HepG2 (cell line): ENCODE measurements around the gene GDPD4. TPM values are rescaled to one million over a fixed set of nuclear protein-coding genes. Genes with fewer than 3 reads are reported as not detected.

Source experiments
- ATAC-seq: fragments of 200-7000 bp; cut with Tn5 transposase; 3 replicates; pipeline ENCODE4 v1.9.1; 2020; ENCODE audit warnings: mild to moderate bottlenecking, moderate library complexity
- BruUV-seq: library from RNA; stranded (reverse); fragments of 400-500 nt; replicated peaks from 2 replicates; lab custom pipeline; 2021; lab: Mats Ljungman, UMichigan
- CTCF ChIA-PET: fragments of 300-600 bp; formaldehyde crosslinking; extraction: SDS; loops from one replicate; lab custom pipeline; 2021; ENCODE audit warnings: low total read pairs, inconsistent platforms, low intra/inter-chr PET ratio; lab: Yijun Ruan, JAX
- POLR2A ChIA-PET: fragments of 350-600 bp; sonication (Branson Sonifier 250); formaldehyde crosslinking; loops from one replicate; lab custom pipeline; 2020; ENCODE audit warnings: antibody characterized with exemption, inconsistent platforms; lab: Yijun Ruan, JAX
- DNase-seq: peaks from one replicate; pipeline ENCODE4 v3.0.0-alpha.2; 2015; ENCODE audit warnings: low spot score
- FAIRE-seq: peaks from 3 replicates; lab custom pipeline; 2011; peaks lifted over from hg19 to GRCh38; lab: Jason Lieb, UNC
- H2AFZ ChIP-seq: one replicate; pipeline ENCODE4 v1.6.1; 2011; ENCODE audit warnings: low read length, inconsistent platforms
- H3K27ac ChIP-seq: fragments of 300-600 bp; 3 replicates; pipeline ENCODE4 v1.8.0; 2011; ENCODE audit warnings: mixed run types, mild to moderate bottlenecking, mixed read lengths, low read length, inconsistent platforms; ENCODE audit not compliant: insufficient read depth; ENCODE audit errors: extremely low read length
- H3K27me3 ChIP-seq, 2 experiments: fragments of 200-600 bp in 1 of 2; 2 replicates in 1 of 2; 3 replicates in 1 of 2; pipeline versions ENCODE4 v1.6.0 to v1.8.0; 2011; ENCODE audit warnings: low read length in 2 of 2, mild to moderate bottlenecking in 2 of 2, moderate library complexity in 2 of 2, inconsistent platforms in 1 of 2; ENCODE audit not compliant: insufficient read depth in 2 of 2, control insufficient read depth in 1 of 2
- H3K36me3 ChIP-seq, 2 experiments: fragments of 200-600 bp in 1 of 2; replicated peaks in 1 of 2; 2 replicates in 1 of 2; 3 replicates in 1 of 2; pipeline versions ENCODE4 v1.5.1 to v1.8.0; 2011; ENCODE audit warnings: low read length in 2 of 2, inconsistent platforms in 1 of 2; ENCODE audit not compliant: insufficient read depth in 2 of 2, control insufficient read depth in 1 of 2
- H3K4me1 ChIP-seq: 2 replicates; pipeline ENCODE4 v1.5.1; 2012; ENCODE audit warnings: low read length, inconsistent platforms; ENCODE audit not compliant: insufficient read depth
- H3K4me2 ChIP-seq: 2 replicates; pipeline ENCODE4 v1.6.0; 2011; ENCODE audit warnings: low read depth, low read length, inconsistent platforms
- H3K4me3 ChIP-seq, 3 experiments: fragments of 200-600 bp in 1 of 3; sonication (generic), shearing (Covaris generic) in 1 of 3; replicated peaks in 1 of 3; 2 replicates each; pipeline ENCODE4 v1.5.1; 2011 to 2016; ENCODE audit warnings: low read length in 3 of 3, inconsistent platforms in 2 of 3, low read depth in 2 of 3, mild to moderate bottlenecking in 2 of 3, control low read depth in 1 of 3, mixed read lengths in 1 of 3; ENCODE audit not compliant: insufficient read depth in 1 of 3
- H3K79me2 ChIP-seq: one replicate; pipeline ENCODE4 v1.6.1; 2011; ENCODE audit warnings: low read length, inconsistent platforms; ENCODE audit not compliant: insufficient read depth
- H3K9ac ChIP-seq: 2 replicates; pipeline ENCODE4 v1.6.0; 2011; ENCODE audit warnings: mild to moderate bottlenecking, low read depth, low read length, inconsistent platforms; ENCODE audit not compliant: insufficient read depth
- H3K9me3 ChIP-seq: 2 replicates; pipeline ENCODE4 v1.5.1; 2012; ENCODE audit warnings: mild to moderate bottlenecking, low read length
- H4K20me1 ChIP-seq: 2 replicates; pipeline ENCODE4 v1.6.0; 2011; ENCODE audit warnings: inconsistent platforms, mild to moderate bottlenecking, low read length, moderate library complexity; ENCODE audit not compliant: insufficient read depth
- AKNA ChIP-seq: sonication (generic); formaldehyde crosslinking; IDR thresholded peaks from 2 replicates; pipeline ENCODE4 v1.4.0; 2020; ENCODE audit warnings: missing genetic modification reagents, borderline replicate concordance
- DZIP1 ChIP-seq: sonication (generic); formaldehyde crosslinking; IDR thresholded peaks from 2 replicates; pipeline ENCODE4 v1.5.0; 2020; ENCODE audit warnings: mild to moderate bottlenecking, missing genetic modification reagents
- FOXA1 ChIP-seq, 2 experiments: fragments of 450-650 bp in 1 of 2; sonication (generic) in 1 of 2; formaldehyde crosslinking in 1 of 2; IDR thresholded peaks; 2 replicates each; pipeline versions ENCODE4 v1.4.0 to v1.6.1; 2016 to 2020; ENCODE audit warnings: missing genetic modification reagents in 1 of 2
- HOXA7 ChIP-seq: sonication (generic); formaldehyde crosslinking; IDR thresholded peaks from 2 replicates; pipeline ENCODE4 v1.8.1; 2022; ENCODE audit warnings: mild to moderate bottlenecking, missing genetic modification reagents, moderate library complexity
- ISX ChIP-seq: sonication (generic); formaldehyde crosslinking; conservative IDR thresholded peaks from 2 replicates; pipeline ENCODE4 v1.5.0; 2020; ENCODE audit warnings: missing genetic modification reagents
- RFXANK ChIP-seq: IDR thresholded peaks from 2 replicates; pipeline ENCODE4 v1.6.1; 2016
- ZNF326 ChIP-seq: sonication (generic); formaldehyde crosslinking; IDR thresholded peaks from 2 replicates; pipeline ENCODE4 v1.4.0; 2020; ENCODE audit warnings: missing genetic modification reagents, borderline replicate concordance
- WGBS: methylation state at CpG from one replicate; pipeline ENCODE4 v1.1.6; 2017; ENCODE audit warnings: low lambda C conversion rate; 5-methylcytosine and 5-hydroxymethylcytosine counted together
- in situ Hi-C: cut with HindIII; loops from 2 replicates; pipeline ENCODE4 v1.10.0; 2017; ENCODE audit warnings: low pct_unique_long_range_greater_than_20kb; ENCODE audit not compliant: extremely low pct_ligation_motif_present
- intact Hi-C: fragments of 100-400 bp; cut with micrococcal nuclease; formaldehyde crosslinking; loops from one replicate; pipeline ENCODE4 v1.10.0; 2022; ENCODE audit not compliant: unreplicated experiment
- polyA plus RNA-seq, 8 experiments: library from polyadenylated mRNA; depleted of rRNA in 3 of 8; stranded (reverse) in 7 of 8; unstranded in 1 of 8; fragments of >200 nt; fragmentation: Illumina TruSeq in 4 of 8; extraction: Trizol in 4 of 8; gene quantifications; 2 replicates each; pipeline versions ENCODE4 v1.2.1 to v1.2.3, GENCODE V29; 2011 to 2016; ENCODE audit warnings: low read depth in 4 of 8, missing spikeins in 1 of 8, mixed read lengths in 1 of 8; ENCODE audit not compliant: insufficient read depth in 1 of 8
- total RNA-seq, 5 experiments: library from RNA; depleted of rRNA; stranded (reverse); fragments of >200 nt; fragmentation: Illumina TruSeq; extraction: Trizol; gene quantifications; 2 replicates each; pipeline ENCODE4 v1.2.3, GENCODE V29; 2016; ENCODE audit warnings: low read depth in 1 of 5

GDPD4 gene
- total and polyA plus RNA-seq, 2 of the 13 experiments (the other 11 are each of a cell fraction or from before 2014, with no cell fraction given) = not detected

DNA sequence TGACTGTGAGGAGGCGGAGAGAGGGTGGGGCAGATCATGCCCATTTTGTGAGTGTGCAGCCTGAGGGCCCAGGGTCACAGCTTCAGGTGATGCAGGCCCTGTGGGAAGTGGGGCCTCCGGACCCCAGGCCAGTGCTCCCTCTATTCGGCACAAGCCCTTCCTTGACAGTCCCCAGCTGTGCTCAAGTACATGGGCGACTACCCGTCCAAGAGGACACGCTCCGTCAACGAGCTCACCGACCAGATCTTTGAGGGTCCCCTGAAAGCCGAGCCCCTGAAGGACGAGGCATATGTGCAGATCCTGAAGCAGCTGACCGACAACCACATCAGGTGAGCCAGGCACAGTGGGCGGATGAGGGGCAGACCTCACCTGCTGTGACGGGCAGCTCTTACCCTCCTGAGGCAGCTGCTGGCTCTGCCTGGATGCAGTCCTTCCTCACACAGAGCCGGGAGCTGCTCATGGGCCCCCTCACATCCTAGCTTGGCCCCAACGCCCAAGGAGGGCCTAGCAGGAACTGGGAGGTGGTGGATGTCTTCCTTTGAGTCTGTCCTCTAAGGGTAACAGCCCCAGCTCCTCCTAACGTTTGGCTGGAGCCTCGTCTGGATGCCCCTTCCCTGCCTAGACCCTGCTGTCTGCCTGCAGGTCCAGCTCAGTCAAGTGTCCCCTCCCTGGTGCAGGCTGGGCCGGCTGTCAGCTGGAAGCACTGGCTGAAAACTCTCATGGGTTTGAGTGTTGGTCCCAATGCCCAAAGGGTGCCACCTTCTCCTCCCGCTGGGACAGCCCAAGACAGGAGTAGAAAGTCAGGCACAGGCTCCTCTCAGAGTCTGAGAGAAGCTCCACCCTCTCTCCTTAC is 97.4 kb downstream of the GDPD4 start:
- Histone ChIP-seq H3K9ac (no peak overlapping the region), H3K36me3 (no peaks in the 10 kb centered on the region), H3K4me3 (no peak overlapping the region), H2AFZ (no peak overlapping the region), H3K9me3 (no peaks in the 10 kb centered on the region), H3K79me2 (no peaks in the 10 kb centered on the region), H3K4me2 (no peak overlapping the region), H3K27me3 (no peaks in the 10 kb centered on the region), H3K27ac (no peak overlapping the region), H3K4me1 (no peaks in the 10 kb centered on the region), H4K20me1 (no peaks in the 10 kb centered on the region)
- TF ChIP-seq ZNF326 (CRISPR knock-in tag) = no peak
- no peak for TF ChIP-seq DZIP1
- no peak for TF ChIP-seq AKNA (CRISPR knock-in tag)
- no peak for TF ChIP-seq HOXA7
- no peak for TF ChIP-seq ISX
- no peak for TF ChIP-seq RFXANK (CRISPR knock-in tag)
- no peak for TF ChIP-seq FOXA1 (IDR thresholded peaks at IDR 0.05)
- no peak for TF ChIP-seq FOXA1 (CRISPR knock-in tag; IDR thresholded peaks at IDR 0.05)
- intact Hi-C loops (no loop called here), in situ Hi-C loops (no loop called here)
- POLR2A ChIA-PET = no interaction called here
- ATAC-seq (no peak), DNase-seq (no peak), FAIRE-seq (no peak)
- no TSS peak for BruUV-seq
- 85% methylated on average over 11 of the region's 20 CpGs for WGBS
- CTCF ChIA-PET = no interaction called here
